ENCODE results near the gene DNAJB7. TPM values are rescaled to one million over a fixed set of nuclear protein-coding genes. Genes with fewer than 3 reads are reported as not detected.
A peak's percentile ranks its signal among the peaks of the same experiment; 100 is the strongest.

Gene DNAJB7
- total and polyA plus RNA-seq, 4 donors, result not detected

DNA sequence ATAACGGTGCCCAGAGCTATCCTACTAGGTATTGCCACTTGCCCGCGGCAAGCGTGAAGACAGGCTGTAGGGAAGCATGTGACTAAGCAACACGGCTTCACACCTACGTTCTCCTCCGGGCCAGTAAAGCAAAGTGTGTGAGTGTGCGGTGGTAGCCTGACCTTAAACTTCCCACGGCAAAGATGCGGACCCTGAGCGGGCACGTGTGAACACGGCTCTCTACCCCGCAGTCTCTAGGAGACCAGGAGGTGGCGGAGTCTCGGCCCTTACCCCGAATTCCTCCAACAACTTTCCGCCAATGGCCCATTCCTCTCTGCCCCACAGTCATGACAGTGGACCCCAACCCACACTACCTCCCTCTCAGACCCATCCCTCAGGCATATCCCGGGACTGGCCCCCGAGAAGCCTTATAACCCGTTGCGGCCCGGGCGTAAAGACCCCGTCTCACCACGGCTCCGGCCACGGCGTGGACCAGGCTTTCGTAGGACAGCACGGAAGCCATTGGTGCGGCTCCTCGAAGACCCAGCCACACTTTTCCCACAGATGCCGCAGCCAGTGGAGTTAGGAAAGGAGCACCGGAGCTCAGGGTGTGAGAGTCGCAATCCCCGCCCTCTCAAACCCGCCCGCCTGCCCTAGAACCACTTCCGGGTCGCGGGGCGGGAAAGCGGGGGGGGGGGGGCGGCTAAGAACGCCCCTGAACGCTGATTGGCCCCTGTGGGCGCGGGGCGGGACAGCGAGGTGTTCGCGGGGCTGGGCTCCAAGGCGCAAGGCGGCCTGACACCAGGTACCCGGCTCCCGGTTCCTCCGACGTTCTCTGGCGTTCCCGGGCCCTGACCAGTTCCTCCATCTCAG lies 42.9 kb downstream of the DNAJB7 start, which contains the start of gene SLC25A17:
Gene SLC25A17 (minus strand): TSS at position 600 of the 852 bp plus-strand sequence. CDS start 98 bp downstream, at position 502.
- peak within 1 kb of the TSS; percentile 66 to 77 for H3K9ac ChIP-seq (ENCODE audit: insufficient read depth in 1 of 2, low read length in 2 of 2)
- peak within 1 kb of the TSS; percentile 73 to 85 for H3K27ac ChIP-seq (ENCODE audit: low read depth in 1 of 2, low read length in 1 of 2)
- WGBS, 2 donors, result 0% methylated on average over 46 to 61 of the region's 61 CpGs
- H3K27me3 ChIP-seq (ENCODE audit: control insufficient read depth in 3 of 3, insufficient read depth in 3 of 3, low read length in 2 of 3), result no peaks in the 10 kb centered on the region
- peaks cover 0 to 22% (median 13%) of the 10 kb centered on the region in 5 donors for H3K4me1 ChIP-seq (ENCODE audit: control insufficient read depth in 5 of 5, insufficient read depth in 5 of 5, low read length in 5 of 5)
- peak within 1 kb of the TSS; percentile 94 for H3K4me3 ChIP-seq
- H3K36me3 ChIP-seq (ENCODE audit: control insufficient read depth in 4 of 4, insufficient read depth in 4 of 4, low read length in 4 of 4), result peaks cover 0 to 10% (median 7%) of the 10 kb centered on the region in 4 donors
- TF ChIP-seq, protein P1, sequence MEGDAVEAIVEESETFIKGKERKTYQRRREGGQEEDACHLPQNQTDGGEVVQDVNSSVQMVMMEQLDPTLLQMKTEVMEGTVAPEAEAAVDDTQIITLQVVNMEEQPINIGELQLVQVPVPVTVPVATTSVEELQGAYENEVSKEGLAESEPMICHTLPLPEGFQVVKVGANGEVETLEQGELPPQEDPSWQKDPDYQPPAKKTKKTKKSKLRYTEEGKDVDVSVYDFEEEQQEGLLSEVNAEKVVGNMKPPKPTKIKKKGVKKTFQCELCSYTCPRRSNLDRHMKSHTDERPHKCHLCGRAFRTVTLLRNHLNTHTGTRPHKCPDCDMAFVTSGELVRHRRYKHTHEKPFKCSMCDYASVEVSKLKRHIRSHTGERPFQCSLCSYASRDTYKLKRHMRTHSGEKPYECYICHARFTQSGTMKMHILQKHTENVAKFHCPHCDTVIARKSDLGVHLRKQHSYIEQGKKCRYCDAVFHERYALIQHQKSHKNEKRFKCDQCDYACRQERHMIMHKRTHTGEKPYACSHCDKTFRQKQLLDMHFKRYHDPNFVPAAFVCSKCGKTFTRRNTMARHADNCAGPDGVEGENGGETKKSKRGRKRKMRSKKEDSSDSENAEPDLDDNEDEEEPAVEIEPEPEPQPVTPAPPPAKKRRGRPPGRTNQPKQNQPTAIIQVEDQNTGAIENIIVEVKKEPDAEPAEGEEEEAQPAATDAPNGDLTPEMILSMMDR (IDR thresholded peaks at IDR 0.05; ENCODE audit: control extremely low read depth, extremely low read depth), result no peak
- H3K9me3 ChIP-seq (ENCODE audit: control insufficient read depth in 4 of 4, insufficient read depth in 3 of 4, low read length in 3 of 4), result no peaks in the 10 kb centered on the region
- DNase-seq (peak; percentile 90 to 93 (median 91)), ATAC-seq (ENCODE audit: insufficient read depth, low FRiP score) (peak; percentile 96)

DNA sequence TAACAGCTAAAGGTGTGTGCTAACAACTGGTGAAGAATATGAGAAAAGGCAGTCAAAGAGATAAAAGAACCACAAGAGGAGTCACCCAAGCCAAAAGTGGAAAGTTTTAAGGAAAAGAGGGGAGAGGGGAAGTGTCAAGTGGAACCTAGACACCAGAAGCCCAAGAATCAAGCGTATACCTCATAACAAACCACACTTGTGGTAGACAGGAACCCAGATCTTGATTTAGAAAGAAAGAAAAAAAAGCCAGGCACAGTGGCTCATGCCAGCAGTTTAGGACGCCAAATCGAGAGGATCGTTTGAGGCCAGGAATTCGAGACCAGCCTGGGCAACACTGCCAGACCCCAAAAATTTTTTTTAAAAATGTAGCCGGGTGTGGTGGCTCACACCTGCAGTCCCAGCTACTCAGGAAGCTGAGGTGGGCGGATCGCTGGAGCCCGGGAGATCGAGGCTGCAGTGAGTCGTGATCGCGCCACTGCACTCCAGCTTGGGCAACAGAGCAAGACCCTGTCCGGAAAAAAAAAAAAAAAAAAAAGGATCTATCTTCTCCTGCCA lies 43.6 kb downstream of the DNAJB7 start:
- DNase-seq (no peak), ATAC-seq (ENCODE audit: insufficient read depth, low FRiP score) (no peak)
- H3K9ac ChIP-seq (ENCODE audit: insufficient read depth in 1 of 2, low read length in 2 of 2), result peak overlapping the region; percentile 66 to 77
- H3K27ac ChIP-seq (ENCODE audit: low read depth in 1 of 2, low read length in 1 of 2), result no peak overlapping the region
- TF ChIP-seq, protein P1 (IDR thresholded peaks at IDR 0.05; ENCODE audit: control extremely low read depth, extremely low read depth), result no peak
- WGBS, 2 donors, result 20 to 24% methylated on average over 13 to 14 of the region's 14 CpGs
- no peaks in the 10 kb centered on the region for H3K9me3 ChIP-seq (ENCODE audit: control insufficient read depth in 4 of 4, insufficient read depth in 3 of 4, low read length in 3 of 4)
- peak overlapping the region; percentile 94 for H3K4me3 ChIP-seq
- H3K36me3 ChIP-seq (ENCODE audit: control insufficient read depth in 4 of 4, insufficient read depth in 4 of 4, low read length in 4 of 4), result peaks cover 0 to 7% (median 2%) of the 10 kb centered on the region in 4 donors
- no peaks in the 10 kb centered on the region for H3K27me3 ChIP-seq (ENCODE audit: control insufficient read depth in 3 of 3, insufficient read depth in 3 of 3, low read length in 2 of 3)
- peaks cover 0 to 22% (median 13%) of the 10 kb centered on the region in 5 donors for H3K4me1 ChIP-seq (ENCODE audit: control insufficient read depth in 5 of 5, insufficient read depth in 5 of 5, low read length in 5 of 5)

DNA sequence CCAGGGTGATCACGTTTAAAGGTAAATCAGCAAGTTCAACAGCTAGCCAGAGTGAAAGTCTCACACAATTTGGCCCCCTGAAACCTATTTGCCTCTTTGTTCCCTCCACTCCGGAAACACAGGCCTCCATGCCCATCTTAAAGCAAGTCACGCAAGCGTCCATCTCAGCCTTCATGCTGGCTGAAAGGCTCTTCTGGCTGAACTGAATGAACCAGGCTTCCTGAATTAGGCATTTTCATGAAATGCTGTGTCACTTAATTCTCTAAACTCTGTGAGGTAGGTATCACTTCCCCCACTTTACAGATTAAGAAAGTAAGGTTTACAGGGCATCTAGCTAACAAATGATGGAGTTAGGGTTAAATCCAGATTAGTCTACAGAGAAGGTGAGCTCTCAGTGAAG lies 44.2 kb downstream of the DNAJB7 start:
- H3K27me3 ChIP-seq (ENCODE audit: control insufficient read depth in 3 of 3, insufficient read depth in 3 of 3, low read length in 2 of 3), result no peaks in the 10 kb centered on the region

More for the DNA sequence above, 44.2 kb downstream of the DNAJB7 start:
- peak overlapping the region in 1 of 2 donors; percentile 14 for H3K9ac ChIP-seq (ENCODE audit: insufficient read depth in 1 of 2, low read length in 2 of 2)
- ATAC-seq (ENCODE audit: insufficient read depth, low FRiP score) (no peak), DNase-seq (no peak)
- no peak overlapping the region for H3K27ac ChIP-seq (ENCODE audit: low read depth in 1 of 2, low read length in 1 of 2)
- H3K36me3 ChIP-seq (ENCODE audit: control insufficient read depth in 4 of 4, insufficient read depth in 4 of 4, low read length in 4 of 4), result peaks cover 0 to 7% (median 0%) of the 10 kb centered on the region in 4 donors
- peaks cover 0 to 22% (median 13%) of the 10 kb centered on the region in 5 donors for H3K4me1 ChIP-seq (ENCODE audit: control insufficient read depth in 5 of 5, insufficient read depth in 5 of 5, low read length in 5 of 5)
- no peak overlapping the region for H3K4me3 ChIP-seq
- TF ChIP-seq, protein P1 (IDR thresholded peaks at IDR 0.05; ENCODE audit: control extremely low read depth, extremely low read depth), result no peak
- no peaks in the 10 kb centered on the region for H3K9me3 ChIP-seq (ENCODE audit: control insufficient read depth in 4 of 4, insufficient read depth in 3 of 4, low read length in 3 of 4)
- WGBS, 2 donors, result 89 to 92% methylated on average over 4 of the region's 4 CpGs

Measured in lung (tissue), 12 donors.